Common myeloid progenitor, CD34-positive (primary cell): ENCODE results near the gene SCLY.

Source experiments
- CTCF ChIA-PET: fragments of 350-600 bp; sonication (Branson Sonifier 250); formaldehyde crosslinking; loops from one replicate; lab custom pipeline; 2021; ENCODE audit warnings: antibody characterized with exemption; lab: Charles Lee
- POLR2A ChIA-PET: fragments of 350-600 bp; sonication (Branson Sonifier 250); formaldehyde crosslinking; loops from one replicate; lab custom pipeline; 2021; ENCODE audit warnings: antibody characterized with exemption; lab: Charles Lee
- DNase-seq, 3 donors: peaks; one replicate each; pipeline versions ENCODE4 v3.0.0 to v3.0.0-alpha.2; 2013
- H3K27ac ChIP-seq, 2 experiments: 1 replicate in 1 of 2; 2 replicates in 1 of 2; pipeline ENCODE4 v1.7.0; 2013; ENCODE audit warnings: inconsistent platforms in 2 of 2, low read length in 2 of 2, mild to moderate bottlenecking in 2 of 2, low read depth in 1 of 2, moderate library complexity in 1 of 2; ENCODE audit not compliant: severe bottlenecking in 2 of 2, insufficient read depth in 1 of 2, poor library complexity in 1 of 2
- H3K27me3 ChIP-seq, 5 experiments: replicated peaks in 2 of 5; 1 replicate in 3 of 5; 2 replicates in 2 of 5; pipeline versions ENCODE4 v1.6.1 to v1.7.0; 2013; ENCODE audit warnings: low read length in 4 of 5, mild to moderate bottlenecking in 2 of 5, moderate library complexity in 2 of 5, inconsistent platforms in 1 of 5; ENCODE audit not compliant: insufficient read depth in 5 of 5, control insufficient read depth in 4 of 5
- H3K36me3 ChIP-seq, 4 experiments: 1 replicate in 2 of 4; 2 replicates in 2 of 4; pipeline versions ENCODE4 v1.6.1 to v1.7.0; 2013; ENCODE audit warnings: low read length in 3 of 4, control low read depth in 1 of 4, mild to moderate bottlenecking in 1 of 4; ENCODE audit not compliant: control insufficient read depth in 4 of 4, insufficient read depth in 4 of 4
- H3K4me1 ChIP-seq, 4 experiments: 1 replicate in 3 of 4; 2 replicates in 1 of 4; pipeline versions ENCODE4 v1.6.1 to v1.7.1; 2013; ENCODE audit warnings: low read length in 3 of 4, mild to moderate bottlenecking in 3 of 4, control low read depth in 1 of 4, inconsistent platforms in 1 of 4, moderate library complexity in 1 of 4; ENCODE audit not compliant: control insufficient read depth in 4 of 4, insufficient read depth in 4 of 4; ENCODE audit errors: control extremely low read depth in 1 of 4
- H3K4me3 ChIP-seq, 7 experiments: 1 replicate in 4 of 7; 2 replicates in 3 of 7; pipeline versions ENCODE4 v1.5.1 to v1.7.0; 2013; ENCODE audit warnings: mild to moderate bottlenecking in 7 of 7, low read length in 6 of 7, moderate library complexity in 6 of 7, inconsistent platforms in 2 of 7, low read depth in 2 of 7, control low read depth in 1 of 7; ENCODE audit not compliant: insufficient read depth in 4 of 7, control insufficient read depth in 1 of 7; ENCODE audit errors: extremely low read depth in 1 of 7
- H3K9me3 ChIP-seq, 5 experiments: 1 replicate in 4 of 5; 2 replicates in 1 of 5; pipeline versions ENCODE4 v1.6.1 to v1.7.1; 2013; ENCODE audit warnings: low read length in 4 of 5, mild to moderate bottlenecking in 2 of 5, inconsistent platforms in 1 of 5, low read depth in 1 of 5, moderate library complexity in 1 of 5; ENCODE audit not compliant: control insufficient read depth in 4 of 5, insufficient read depth in 2 of 5; ENCODE audit errors: control extremely low read depth in 1 of 5
- WGBS: methylation state at CpG from one replicate; pipeline ENCODE4 v1.1.5; 2013; ENCODE audit not compliant: insufficient coverage; 5-methylcytosine and 5-hydroxymethylcytosine counted together

The SCLY gene

GRCh38 chr2:238038203-238038602 lies 22.6 kb upstream of the SCLY start:
- POLR2A ChIA-PET = no interaction called here

GRCh38 chr2:238039151-238039550 lies 21.6 kb upstream of the SCLY start:
- Histone ChIP-seq H3K36me3 (peaks cover 3 to 86% (median 58%) of the 10 kb centered on the region in 4 experiments), H3K4me3 (no peak overlapping the region), H3K9me3 (no peaks in the 10 kb centered on the region), H3K27me3 (no peaks in the 10 kb centered on the region), H3K4me1 (no peaks in the 10 kb centered on the region), H3K27ac (no peak overlapping the region)
- WGBS = 90% methylated on average over 3 of the region's 6 CpGs
- ChIA-PET CTCF (no interaction called here), POLR2A (no interaction called here)
- DNase-seq = no peak

More at GRCh38 chr2:238038203-238038602, 22.6 kb upstream of the SCLY start:
- 94% methylated on average over 8 of the region's 8 CpGs for WGBS
- no peak for DNase-seq
- H3K4me1 ChIP-seq = no peaks in the 10 kb centered on the region
- H3K4me3 ChIP-seq = no peak overlapping the region
- H3K27me3 ChIP-seq = no peaks in the 10 kb centered on the region
- no peak overlapping the region for H3K27ac ChIP-seq
- CTCF ChIA-PET = no interaction called here
- H3K9me3 ChIP-seq = no peaks in the 10 kb centered on the region
- peaks cover 3 to 85% (median 56%) of the 10 kb centered on the region in 4 experiments for H3K36me3 ChIP-seq

- Histone ChIP-seq H3K4me3 (no peak overlapping the region), H3K9me3 (no peaks in the 10 kb centered on the region), H3K27me3 (no peaks in the 10 kb centered on the region), H3K27ac (no peak overlapping the region), H3K36me3 (peaks cover 3 to 86% (median 58%) of the 10 kb centered on the region in 4 experiments), H3K4me1 (no peaks in the 10 kb centered on the region)
- WGBS = 98% methylated on average over 11 of the region's 11 CpGs
- POLR2A ChIA-PET = no interaction called here
- CTCF ChIA-PET = interaction anchor here (1.5 kb wide), 1 partner anchor 116 kb away, joined by 3 read pairs; no protein-coding TSS in a partner anchor
- no peak for DNase-seq
These were observed 20.8 kb upstream of the SCLY start for GRCh38 chr2:238039985-238040384.

GRCh38 chr2:238040918-238041317 lies 19.9 kb upstream of the SCLY start:
- ChIA-PET CTCF (interaction anchor here (1.5 kb wide), 1 partner anchor 117 kb away, joined by 3 read pairs; no protein-coding TSS in a partner anchor), POLR2A (no interaction called here)
- no peak for DNase-seq
- H3K4me1 ChIP-seq = no peaks in the 10 kb centered on the region
- no peak overlapping the region for H3K4me3 ChIP-seq
- no peak overlapping the region for H3K27ac ChIP-seq
- H3K27me3 ChIP-seq = no peaks in the 10 kb centered on the region
- WGBS = 92% methylated on average over 9 of the region's 9 CpGs
- H3K36me3 ChIP-seq = peaks cover under 1 to 82% (median 53%) of the 10 kb centered on the region in 4 experiments
- no peaks in the 10 kb centered on the region for H3K9me3 ChIP-seq

GRCh38 chr2:238042090-238042489 lies 18.7 kb upstream of the SCLY start:
- ChIA-PET POLR2A (no interaction called here), CTCF (interaction anchor here (0.7 to 1.6 kb wide), 3 partner anchors 17 to 24 kb away, joined by 3 read pairs; no protein-coding TSS in a partner anchor)
- Histone ChIP-seq H3K27me3 (no peaks in the 10 kb centered on the region), H3K4me1 (no peaks in the 10 kb centered on the region), H3K27ac (no peak overlapping the region), H3K4me3 (no peak overlapping the region), H3K9me3 (no peaks in the 10 kb centered on the region), H3K36me3 (peaks cover 0 to 82% (median 49%) of the 10 kb centered on the region in 4 experiments)
- no peak for DNase-seq
- 97% methylated on average over 4 of the region's 5 CpGs for WGBS

GRCh38 chr2:238042849-238043584 lies 17.8 kb upstream of the SCLY start:
- H3K4me1 ChIP-seq = no peaks in the 10 kb centered on the region
- no peak overlapping the region for H3K4me3 ChIP-seq
- DNase-seq = no peak
- H3K36me3 ChIP-seq = peaks cover 0 to 73% (median 44%) of the 10 kb centered on the region in 4 experiments
- peaks cover 0 to 2% (median 0%) of the 10 kb centered on the region in 5 experiments for H3K9me3 ChIP-seq
- ChIA-PET CTCF (interaction anchor here (1.0 to 1.6 kb wide), 2 partner anchors 17 to 24 kb away, joined by 3 read pairs; no protein-coding TSS in a partner anchor), POLR2A (no interaction called here)
- no peaks in the 10 kb centered on the region for H3K27me3 ChIP-seq
- 95% methylated on average over 5 of the region's 6 CpGs for WGBS
- no peak overlapping the region for H3K27ac ChIP-seq

GRCh38 chr2:238043851-238044250 lies 16.9 kb upstream of the SCLY start:
- Histone ChIP-seq H3K36me3 (peaks cover 0 to 65% (median 38%) of the 10 kb centered on the region in 4 experiments), H3K4me3 (no peak overlapping the region), H3K27ac (no peak overlapping the region), H3K4me1 (no peaks in the 10 kb centered on the region), H3K9me3 (peaks cover 0 to 4% (median 4%) of the 10 kb centered on the region in 5 experiments), H3K27me3 (no peaks in the 10 kb centered on the region)
- ChIA-PET POLR2A (no interaction called here), CTCF (interaction anchor here (0.6 kb wide), 1 partner anchor 147 kb away, joined by 3 read pairs; no protein-coding TSS in a partner anchor)
- DNase-seq = no peak
- 100% methylated on average over 5 of the region's 6 CpGs for WGBS
